ENCODE results near the gene FOXI2. TPM values are rescaled to one million over a fixed set of nuclear protein-coding genes. Genes with fewer than 3 reads are reported as not detected.

FOXI2 gene
- not detected in 2 replicates for total RNA-seq

GRCh38 chr10:127736915-127737562 is at the start of gene FOXI2:
TSS of gene FOXI2 (plus strand) at chr10:127737185. CDS start at chr10:127737274, 89 bp downstream.

Other genes with a start within 250 kb of the FOXI2 start
- not detected in 2 replicates for gene NPS, start 187.9 kb upstream of the FOXI2 start, total RNA-seq
- gene CLRN3, start 155.8 kb downstream of the FOXI2 start, total RNA-seq = not detected in 2 replicates
- 1.7 and 3.8 TPM in 2 replicates for gene PTPRE, start 169.9 kb downstream of the FOXI2 start, total RNA-seq

Measured in aortic smooth muscle cell (primary cell).